HFFc6 (cell line): ENCODE measurements around the gene GPR84. TPM values are rescaled to one million over a fixed set of nuclear protein-coding genes. Genes with fewer than 3 reads are reported as not detected.

Source experiments
- DNase-seq: peaks from one replicate; pipeline ENCODE4 v3.0.0-alpha.2; 2018
- H3K27ac Mint-ChIP-seq: 2 replicates; pipeline ENCODE4 v1.8.0; 2020; ENCODE audit warnings: mild to moderate bottlenecking, mixed read lengths
- H3K27me3 Mint-ChIP-seq: 2 replicates; pipeline ENCODE4 v1.8.0; 2021; ENCODE audit warnings: mild to moderate bottlenecking, moderate library complexity, mixed read lengths; ENCODE audit not compliant: insufficient read depth
- H3K36me3 Mint-ChIP-seq: 2 replicates; pipeline ENCODE4 v1.8.0; 2021; ENCODE audit warnings: low read depth, mixed read lengths
- H3K4me1 Mint-ChIP-seq: 2 replicates; pipeline ENCODE4 v1.8.0; 2020; ENCODE audit warnings: low read depth, mixed read lengths
- H3K4me3 Mint-ChIP-seq: 2 replicates; pipeline ENCODE4 v1.8.0; 2020; ENCODE audit warnings: mild to moderate bottlenecking, moderate library complexity, mixed read lengths
- H3K9me3 Mint-ChIP-seq: 2 replicates; pipeline ENCODE4 v1.8.0; 2020; ENCODE audit warnings: mild to moderate bottlenecking, mixed read lengths
- CTCF ChIP-seq: fragments of 200-600 bp; sonication (generic); IDR thresholded peaks from 2 replicates; pipeline ENCODE4 v1.5.0; 2021; ENCODE audit warnings: antibody characterized with exemption, mild to moderate bottlenecking
- total RNA-seq, 6 experiments: library from RNA; stranded (reverse); fragmentation: NEBNext Ultra II Directional; extraction: Animal tissue kit (Norgen Biotek cat#: 25700); gene quantifications; 2 replicates in 1 of 6; 3 replicates in 5 of 6; pipeline ENCODE4 v1.2.3, GENCODE V29; 2021

GPR84 gene
- total RNA-seq, 6 experiments from 2014 or later, result not detected

GRCh38 chr12:54390668-54391551, 26.6 kb upstream of the GPR84 start:
- Mint-ChIP-seq H3K27me3 (peaks cover 3% of the 10 kb centered on the region), H3K4me3 (no peak overlapping the region), H3K9me3 (no peaks in the 10 kb centered on the region), H3K27ac (no peak overlapping the region), H3K4me1 (peaks cover 44% of the 10 kb centered on the region), H3K36me3 (peaks cover 13% of the 10 kb centered on the region)
- no peak for DNase-seq
- TF ChIP-seq CTCF, result peak; percentile 13; the same call in 1 of the 2 replicates

- peaks cover 46% of the 10 kb centered on the region for H3K4me1 Mint-ChIP-seq
Measured at GRCh38 chr12:54390176-54390667, 25.9 kb upstream of the GPR84 start.

GRCh38 chr12:54389607-54390175, 25.4 kb upstream of the GPR84 start:
- Mint-ChIP-seq H3K4me1 (peaks cover 47% of the 10 kb centered on the region), H3K36me3 (peaks cover 8% of the 10 kb centered on the region), H3K9me3 (no peaks in the 10 kb centered on the region), H3K27ac (no peak overlapping the region), H3K27me3 (peaks cover 3% of the 10 kb centered on the region), H3K4me3 (no peak overlapping the region; the same call in 1 of the 2 replicates)
- DNase-seq, result no peak
- no peak for TF ChIP-seq CTCF

More at GRCh38 chr12:54390176-54390667, 25.9 kb upstream of the GPR84 start:
- no peak overlapping the region for H3K27ac Mint-ChIP-seq
- H3K9me3 Mint-ChIP-seq, result no peaks in the 10 kb centered on the region
- DNase-seq, result no peak
- H3K36me3 Mint-ChIP-seq, result peaks cover 13% of the 10 kb centered on the region
- peaks cover 3% of the 10 kb centered on the region for H3K27me3 Mint-ChIP-seq
- H3K4me3 Mint-ChIP-seq, result no peak overlapping the region
- no peak for TF ChIP-seq CTCF

- Mint-ChIP-seq H3K4me1 (peaks cover 47% of the 10 kb centered on the region), H3K9me3 (no peaks in the 10 kb centered on the region), H3K36me3 (peaks cover 2% of the 10 kb centered on the region; the same call in 1 of the 2 replicates), H3K27me3 (peaks cover 3% of the 10 kb centered on the region), H3K4me3 (no peak overlapping the region), H3K27ac (no peak overlapping the region)
- DNase-seq, result no peak
- no peak for TF ChIP-seq CTCF
Measured at GRCh38 chr12:54389134-54389508, 24.8 kb upstream of the GPR84 start.

GRCh38 chr12:54388237-54389133, 24.2 kb upstream of the GPR84 start:
- Mint-ChIP-seq H3K4me1 (peaks cover 51% of the 10 kb centered on the region), H3K27ac (peak overlapping the region; percentile 48), H3K27me3 (peaks cover 3% of the 10 kb centered on the region), H3K9me3 (no peaks in the 10 kb centered on the region), H3K4me3 (no peak overlapping the region), H3K36me3 (no peaks in the 10 kb centered on the region)
- no peak for DNase-seq
- no peak for TF ChIP-seq CTCF
